B cell (primary cell): Measurements from ENCODE around the gene THAP2.

Experiments used
- EZH2 ChIP-seq: IDR thresholded peaks from 2 replicates; pipeline ENCODE4 v1.6.1; 2012; ENCODE audit warnings: borderline replicate concordance, low read depth, mild to moderate bottlenecking, moderate library complexity, low read length; ENCODE audit not compliant: insufficient read depth, poor library complexity, severe bottlenecking
- TF ChIP-seq, protein P1 (sequence below): fragments of 200-600 bp; IDR thresholded peaks from one replicate; pipeline ENCODE4 v1.8.0; 2022; ENCODE audit warnings: antibody characterized with exemption, mild to moderate bottlenecking

DNA sequence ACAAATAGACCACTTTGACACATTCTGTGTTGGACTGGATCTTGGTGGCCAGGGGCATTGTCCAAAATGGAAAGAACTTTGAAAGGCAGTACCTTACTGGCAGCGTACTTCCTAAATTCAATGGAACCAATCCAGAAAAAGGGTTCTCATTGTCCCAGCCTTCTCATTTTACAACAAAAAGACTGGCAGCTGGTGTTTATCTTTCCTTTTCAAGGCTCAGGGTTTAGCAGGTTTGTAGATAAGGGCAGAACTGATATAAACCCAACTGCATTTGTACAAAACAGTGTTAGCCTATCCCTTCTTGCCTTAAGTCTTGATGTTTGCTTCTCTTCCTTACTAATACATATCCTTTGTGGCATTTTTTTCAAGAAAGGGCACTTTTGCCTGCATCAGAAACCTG lies 7.7 kb downstream of the THAP2 start:
- TF ChIP-seq, protein P1, sequence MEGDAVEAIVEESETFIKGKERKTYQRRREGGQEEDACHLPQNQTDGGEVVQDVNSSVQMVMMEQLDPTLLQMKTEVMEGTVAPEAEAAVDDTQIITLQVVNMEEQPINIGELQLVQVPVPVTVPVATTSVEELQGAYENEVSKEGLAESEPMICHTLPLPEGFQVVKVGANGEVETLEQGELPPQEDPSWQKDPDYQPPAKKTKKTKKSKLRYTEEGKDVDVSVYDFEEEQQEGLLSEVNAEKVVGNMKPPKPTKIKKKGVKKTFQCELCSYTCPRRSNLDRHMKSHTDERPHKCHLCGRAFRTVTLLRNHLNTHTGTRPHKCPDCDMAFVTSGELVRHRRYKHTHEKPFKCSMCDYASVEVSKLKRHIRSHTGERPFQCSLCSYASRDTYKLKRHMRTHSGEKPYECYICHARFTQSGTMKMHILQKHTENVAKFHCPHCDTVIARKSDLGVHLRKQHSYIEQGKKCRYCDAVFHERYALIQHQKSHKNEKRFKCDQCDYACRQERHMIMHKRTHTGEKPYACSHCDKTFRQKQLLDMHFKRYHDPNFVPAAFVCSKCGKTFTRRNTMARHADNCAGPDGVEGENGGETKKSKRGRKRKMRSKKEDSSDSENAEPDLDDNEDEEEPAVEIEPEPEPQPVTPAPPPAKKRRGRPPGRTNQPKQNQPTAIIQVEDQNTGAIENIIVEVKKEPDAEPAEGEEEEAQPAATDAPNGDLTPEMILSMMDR, result no peak
- no peak for TF ChIP-seq EZH2
